H9 (cell line): ENCODE data around the gene SPAG5. TPM values are rescaled to one million over a fixed set of nuclear protein-coding genes. Genes with fewer than 3 reads are reported as not detected.

Experiments
- DNase-seq: peaks from one replicate; pipeline ENCODE4 v3.0.0-alpha.2; 2017
- H2AFZ ChIP-seq: one replicate; pipeline ENCODE4 v1.6.1; 2013; ENCODE audit warnings: mild to moderate bottlenecking, low read length, control low read depth, moderate library complexity
- H2AK5ac ChIP-seq: 2 replicates; pipeline ENCODE4 v1.6.1; 2013; ENCODE audit warnings: low read length, control low read depth, mixed read lengths; ENCODE audit not compliant: insufficient read length
- H2BK120ac ChIP-seq: one replicate; pipeline ENCODE4 v1.6.1; 2013; ENCODE audit warnings: low read depth, mild to moderate bottlenecking, low read length, control low read depth, inconsistent platforms; ENCODE audit not compliant: poor library complexity, severe bottlenecking
- H2BK12ac ChIP-seq: 2 replicates; pipeline ENCODE4 v1.6.1; 2013; ENCODE audit warnings: low read length, control low read depth, mixed read lengths, low read depth; ENCODE audit not compliant: insufficient read length
- H2BK15ac ChIP-seq: 2 replicates; pipeline ENCODE4 v1.6.1; 2013; ENCODE audit warnings: low read depth, low read length, control low read depth
- H2BK20ac ChIP-seq: one replicate; pipeline ENCODE4 v1.6.1; 2013; ENCODE audit warnings: low read depth, mild to moderate bottlenecking, low read length, control low read depth, inconsistent platforms; ENCODE audit not compliant: poor library complexity, severe bottlenecking
- H2BK5ac ChIP-seq: 2 replicates; pipeline ENCODE4 v1.6.1; 2013; ENCODE audit warnings: low read length, control low read depth, mixed read lengths; ENCODE audit not compliant: insufficient read length
- H3K14ac ChIP-seq: 2 replicates; pipeline ENCODE4 v1.6.1; 2013; ENCODE audit warnings: low read length, control low read depth; ENCODE audit not compliant: insufficient read depth
- H3K18ac ChIP-seq: 2 replicates; pipeline ENCODE4 v1.6.1; 2013; ENCODE audit warnings: low read depth, mild to moderate bottlenecking, mixed read lengths, low read length, control low read depth; ENCODE audit not compliant: insufficient read length
- H3K23ac ChIP-seq: 2 replicates; pipeline ENCODE4 v1.6.1; 2013; ENCODE audit warnings: low read length, control low read depth, mixed read lengths, low read depth; ENCODE audit not compliant: insufficient read length
- H3K23me2 ChIP-seq: 2 replicates; pipeline ENCODE4 v1.6.1; 2013; ENCODE audit warnings: low read depth, mild to moderate bottlenecking, mixed read lengths, low read length, control low read depth; ENCODE audit not compliant: insufficient read length, poor library complexity, severe bottlenecking
- H3K27ac ChIP-seq: 2 replicates; pipeline ENCODE4 v1.5.1; 2013; ENCODE audit warnings: low read length, control low read depth, mixed read lengths, low read depth; ENCODE audit not compliant: insufficient read length
- H3K27me3 ChIP-seq: 2 replicates; pipeline ENCODE4 v1.6.1; 2013; ENCODE audit warnings: low read length, control low read depth, inconsistent platforms; ENCODE audit not compliant: insufficient read depth
- H3K4ac ChIP-seq: 2 replicates; pipeline ENCODE4 v1.6.1; 2013; ENCODE audit warnings: low read depth, mild to moderate bottlenecking, control low read depth, inconsistent platforms, low read length, moderate library complexity
- H3K4me1 ChIP-seq: 2 replicates; pipeline ENCODE4 v1.6.1; 2013; ENCODE audit warnings: low read length, control low read depth, inconsistent platforms; ENCODE audit not compliant: insufficient read depth
- H3K4me2 ChIP-seq: 2 replicates; pipeline ENCODE4 v1.6.1; 2013; ENCODE audit warnings: low read length, control low read depth, mixed read lengths; ENCODE audit not compliant: insufficient read length, insufficient read depth
- H3K56ac ChIP-seq: 2 replicates; pipeline ENCODE4 v1.6.1; 2013; ENCODE audit warnings: low read depth, mild to moderate bottlenecking, mixed read lengths, low read length, control low read depth; ENCODE audit not compliant: insufficient read length
- H3K79me1 ChIP-seq: 2 replicates; pipeline ENCODE4 v1.6.1; 2013; ENCODE audit warnings: low read depth, mild to moderate bottlenecking, moderate library complexity, low read length, control low read depth, inconsistent platforms; ENCODE audit not compliant: insufficient read depth, poor library complexity, severe bottlenecking
- H3K79me2 ChIP-seq: 2 replicates; pipeline ENCODE4 v1.6.1; 2013; ENCODE audit warnings: low read length, control low read depth, inconsistent platforms; ENCODE audit not compliant: insufficient read depth
- H3K9ac ChIP-seq: 2 replicates; pipeline ENCODE4 v1.6.1; 2013; ENCODE audit warnings: low read length, control low read depth, mixed read lengths; ENCODE audit not compliant: insufficient read length; ENCODE audit errors: extremely low read depth
- H3K9me3 ChIP-seq: one replicate; pipeline ENCODE4 v1.6.1; 2013; ENCODE audit warnings: low read depth, low read length, inconsistent platforms; ENCODE audit not compliant: control insufficient read depth
- H3T11ph ChIP-seq: one replicate; pipeline ENCODE4 v1.6.1; 2013; ENCODE audit warnings: mild to moderate bottlenecking, low read length, control low read depth, inconsistent platforms
- H4K20me1 ChIP-seq: one replicate; pipeline ENCODE4 v1.6.1; 2013; ENCODE audit not compliant: control insufficient read depth, insufficient read length, insufficient read depth
- H4K5ac ChIP-seq: 2 replicates; pipeline ENCODE4 v1.6.1; 2013; ENCODE audit warnings: low read depth, mild to moderate bottlenecking, mixed read lengths, low read length, control low read depth; ENCODE audit not compliant: insufficient read length
- H4K8ac ChIP-seq: replicated peaks from 2 replicates; pipeline ENCODE4 v1.6.1; 2013; ENCODE audit warnings: low read length, control low read depth, mixed read lengths, low read depth; ENCODE audit not compliant: insufficient read length
- H4K91ac ChIP-seq: 2 replicates; pipeline ENCODE4 v1.6.1; 2013; ENCODE audit warnings: low read depth, mild to moderate bottlenecking, moderate library complexity, mixed read lengths, low read length, control low read depth; ENCODE audit not compliant: insufficient read length
- H3K27ac Mint-ChIP-seq, 3 experiments: 2 replicates in 2 of 3; 3 replicates in 1 of 3; pipeline ENCODE4 v1.8.0; 2020 to 2021; ENCODE audit warnings: mixed read lengths in 3 of 3, mild to moderate bottlenecking in 1 of 3, moderate library complexity in 1 of 3
- H3K27me3 Mint-ChIP-seq: 2 replicates; pipeline ENCODE4 v1.8.0; 2021; ENCODE audit warnings: low read depth, mild to moderate bottlenecking, moderate library complexity, mixed read lengths
- H3K36me3 Mint-ChIP-seq, 3 experiments: 2 replicates in 2 of 3; 3 replicates in 1 of 3; pipeline ENCODE4 v1.8.0; 2020 to 2021; ENCODE audit warnings: low read depth in 3 of 3, mixed read lengths in 3 of 3; ENCODE audit not compliant: insufficient read depth in 1 of 3
- H3K4me1 Mint-ChIP-seq, 2 experiments: 2 replicates each; pipeline ENCODE4 v1.8.0; 2020; ENCODE audit warnings: mixed read lengths in 2 of 2
- H3K4me3 Mint-ChIP-seq, 2 experiments: 2 replicates in 1 of 2; 3 replicates in 1 of 2; pipeline ENCODE4 v1.8.0; 2020 to 2021; ENCODE audit warnings: mild to moderate bottlenecking in 2 of 2, mixed read lengths in 2 of 2, moderate library complexity in 1 of 2
- H3K9me3 Mint-ChIP-seq, 2 experiments: 2 replicates in 1 of 2; 3 replicates in 1 of 2; pipeline ENCODE4 v1.8.0; 2020; ENCODE audit warnings: mild to moderate bottlenecking in 2 of 2, mixed read lengths in 2 of 2, moderate library complexity in 1 of 2
- WGBS: extraction: QIAGEN DNeasy Blood & Tissue Kit; methylation state at CpG from one replicate; pipeline ENCODE4 v1.1.7; 2013; ENCODE audit warnings: missing lambda C conversion rate, low lambda C conversion rate, mixed read lengths; ENCODE audit not compliant: insufficient read length; ENCODE audit errors: extremely low coverage; 5-methylcytosine and 5-hydroxymethylcytosine counted together
- total RNA-seq: library from RNA; stranded (reverse); gene quantifications from 2 replicates; pipeline ENCODE4 v1.2.1, GENCODE V29; 2021
- TF ChIP-seq, protein P1 (sequence below): fragments of 200-600 bp; sonication (generic); conservative IDR thresholded peaks from 3 replicates; pipeline ENCODE4 v1.8.0; 2021; ENCODE audit warnings: antibody characterized with exemption, mild to moderate bottlenecking

SPAG5 gene
- total RNA-seq, 1 experiment from 2014 or later = 122 TPM

DNA sequence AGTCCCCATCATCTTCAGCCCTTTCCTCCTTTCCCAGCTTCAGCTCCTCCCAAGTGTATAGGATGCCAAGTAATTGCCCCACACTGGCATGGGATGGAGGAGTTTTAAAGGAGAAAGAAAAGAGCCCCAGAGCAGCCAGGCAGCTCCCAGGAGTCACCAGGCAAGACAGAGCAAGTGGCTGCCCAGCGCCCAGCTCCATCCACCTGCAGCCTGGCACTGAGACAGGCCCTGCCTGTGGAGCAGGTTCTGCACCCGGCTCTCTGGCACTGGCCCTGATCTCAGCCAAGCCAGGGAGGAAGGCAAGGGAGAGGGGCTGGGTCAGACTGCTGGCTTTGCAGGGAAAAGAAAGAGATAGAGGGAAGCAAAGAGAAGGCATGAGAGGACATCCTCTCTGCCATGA, 71.0 kb downstream of the SPAG5 start:
- H3K23me2 ChIP-seq = no peaks in the 10 kb centered on the region
- no peaks in the 10 kb centered on the region for H3K9me3 Mint-ChIP-seq
- TF ChIP-seq, protein P1, sequence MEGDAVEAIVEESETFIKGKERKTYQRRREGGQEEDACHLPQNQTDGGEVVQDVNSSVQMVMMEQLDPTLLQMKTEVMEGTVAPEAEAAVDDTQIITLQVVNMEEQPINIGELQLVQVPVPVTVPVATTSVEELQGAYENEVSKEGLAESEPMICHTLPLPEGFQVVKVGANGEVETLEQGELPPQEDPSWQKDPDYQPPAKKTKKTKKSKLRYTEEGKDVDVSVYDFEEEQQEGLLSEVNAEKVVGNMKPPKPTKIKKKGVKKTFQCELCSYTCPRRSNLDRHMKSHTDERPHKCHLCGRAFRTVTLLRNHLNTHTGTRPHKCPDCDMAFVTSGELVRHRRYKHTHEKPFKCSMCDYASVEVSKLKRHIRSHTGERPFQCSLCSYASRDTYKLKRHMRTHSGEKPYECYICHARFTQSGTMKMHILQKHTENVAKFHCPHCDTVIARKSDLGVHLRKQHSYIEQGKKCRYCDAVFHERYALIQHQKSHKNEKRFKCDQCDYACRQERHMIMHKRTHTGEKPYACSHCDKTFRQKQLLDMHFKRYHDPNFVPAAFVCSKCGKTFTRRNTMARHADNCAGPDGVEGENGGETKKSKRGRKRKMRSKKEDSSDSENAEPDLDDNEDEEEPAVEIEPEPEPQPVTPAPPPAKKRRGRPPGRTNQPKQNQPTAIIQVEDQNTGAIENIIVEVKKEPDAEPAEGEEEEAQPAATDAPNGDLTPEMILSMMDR = no peak
- H2BK5ac ChIP-seq = no peak overlapping the region
- no peak overlapping the region for H3K4me3 Mint-ChIP-seq
- no peaks in the 10 kb centered on the region for H3K4me1 ChIP-seq
- H3K79me2 ChIP-seq = no peaks in the 10 kb centered on the region
- no peak overlapping the region for H2AK5ac ChIP-seq
- peaks cover 13% of the 10 kb centered on the region for H3K27me3 Mint-ChIP-seq
- no peak overlapping the region for H4K5ac ChIP-seq
- H3K4ac ChIP-seq = no peak overlapping the region
- peaks cover 2 to 24% of the 10 kb centered on the region in 2 experiments; a peak in 3 of 4 replicates for H3K4me1 Mint-ChIP-seq
- no peaks in the 10 kb centered on the region for H3K36me3 Mint-ChIP-seq
- no peak overlapping the region for H3K56ac ChIP-seq
- WGBS = no CpG with 5 or more reads among the region's 2 CpGs
- no peak for DNase-seq
- H3K4me2 ChIP-seq = no peak overlapping the region
- H4K8ac ChIP-seq = no peak overlapping the region
- H3K79me1 ChIP-seq = no peaks in the 10 kb centered on the region
- H2BK120ac ChIP-seq = no peak overlapping the region
- no peak overlapping the region for H3K14ac ChIP-seq
- no peak overlapping the region for H2BK20ac ChIP-seq
- no peak overlapping the region for H4K91ac ChIP-seq
- H2BK15ac ChIP-seq = no peak overlapping the region
- no peak overlapping the region for H3K27ac ChIP-seq
- H4K20me1 ChIP-seq = no peaks in the 10 kb centered on the region
- H3K27ac Mint-ChIP-seq = no peak overlapping the region
- H3K27me3 ChIP-seq = no peaks in the 10 kb centered on the region
- H3K23ac ChIP-seq = no peak overlapping the region
- H2BK12ac ChIP-seq = no peak overlapping the region
- no peak overlapping the region for H3T11ph ChIP-seq
- H3K9me3 ChIP-seq = no peaks in the 10 kb centered on the region
- no peak overlapping the region for H3K18ac ChIP-seq
- no peak overlapping the region for H3K9ac ChIP-seq
- no peak overlapping the region for H2AFZ ChIP-seq

Other genes with a start within 250 kb of the SPAG5 start
- 82.8 and 83.3 TPM in 2 replicates for gene POLDIP2, start 241.5 kb downstream of the SPAG5 start, total RNA-seq
- not detected in 2 replicates for gene SEBOX, start 233.8 kb downstream of the SPAG5 start, total RNA-seq
- 0.13 TPM in 1 of 2 replicates, not detected in the other for gene VTN, start 228.7 kb downstream of the SPAG5 start, total RNA-seq
- gene SARM1, start 227.3 kb downstream of the SPAG5 start, total RNA-seq = 5.1 and 5.4 TPM in 2 replicates
- 8.7 and 9.1 TPM in 2 replicates for gene SLC46A1, start 192.8 kb downstream of the SPAG5 start, total RNA-seq
- not detected in 2 replicates for gene SLC13A2, start 125.4 kb downstream of the SPAG5 start, total RNA-seq
- gene FOXN1, start 92.7 kb downstream of the SPAG5 start, total RNA-seq = not detected in 2 replicates
- gene UNC119, start 46.4 kb downstream of the SPAG5 start, total RNA-seq = 36.9 and 38.3 TPM in 2 replicates
- 40.3 and 45.8 TPM in 2 replicates for gene PIGS, start 27.5 kb downstream of the SPAG5 start, total RNA-seq
- gene ALDOC, start 22.1 kb downstream of the SPAG5 start, total RNA-seq = 53.2 and 58.0 TPM in 2 replicates
- gene RSKR, start 15.2 kb upstream of the SPAG5 start, total RNA-seq = 25.2 and 25.8 TPM in 2 replicates
- 137 and 142 TPM in 2 replicates for gene BLTP2, start 46.1 kb upstream of the SPAG5 start, total RNA-seq
- gene SDF2, start 62.9 kb upstream of the SPAG5 start, total RNA-seq = 40.2 TPM in 2 replicates
- gene SUPT6H, start 63.2 kb upstream of the SPAG5 start, total RNA-seq = 78.5 and 85.8 TPM in 2 replicates
- 14.2 and 15.0 TPM in 2 replicates for gene PROCA1, start 112.9 kb upstream of the SPAG5 start, total RNA-seq
- gene RAB34, start 118.8 kb upstream of the SPAG5 start, total RNA-seq = 189 and 190 TPM in 2 replicates
- 2,008 and 2,053 TPM in 2 replicates for gene RPL23A, start 121.0 kb upstream of the SPAG5 start, total RNA-seq
- 46.4 and 50.7 TPM in 2 replicates for gene TLCD1, start 127.2 kb upstream of the SPAG5 start, total RNA-seq
- gene NEK8, start 129.8 kb upstream of the SPAG5 start, total RNA-seq = 16.6 and 18.8 TPM in 2 replicates
- 227 and 237 TPM in 2 replicates for gene TRAF4, start 145.0 kb upstream of the SPAG5 start, total RNA-seq
- gene FAM222B, start 243.8 kb upstream of the SPAG5 start, total RNA-seq = 76.1 and 77.1 TPM in 2 replicates